WTC11 (cell line): Measurements from ENCODE around the gene DCLK1. TPM values are rescaled to one million over a fixed set of nuclear protein-coding genes. Genes with fewer than 3 reads are reported as not detected.

Source experiments
- ATAC-seq: fragments of 200-7000 bp; cut with Tn5 transposase; 2 replicates; pipeline ENCODE4 v1.10.0; 2021; ENCODE audit warnings: mild to moderate bottlenecking, moderate library complexity
- CTCF ChIA-PET: fragments of 300-600 bp; sonication (Branson Sonifier 250); formaldehyde crosslinking; loops from one replicate; lab custom pipeline; 2021; ENCODE audit warnings: antibody characterized with exemption; lab: Charles Lee
- POLR2A ChIA-PET: fragments of 350-600 bp; sonication (Branson Sonifier 250); formaldehyde crosslinking; loops from one replicate; lab custom pipeline; 2021; ENCODE audit warnings: antibody characterized with exemption; lab: Charles Lee
- DNase-seq: peaks from one replicate; pipeline ENCODE4 v3.0.0; 2021; ENCODE audit warnings: low spot score
- H3K27ac Mint-ChIP-seq: 2 replicates; pipeline ENCODE4 v1.8.0; 2021; ENCODE audit warnings: mixed read lengths
- H3K27me3 Mint-ChIP-seq: 2 replicates; pipeline ENCODE4 v1.8.0; 2021; ENCODE audit warnings: low read depth, mild to moderate bottlenecking, moderate library complexity, mixed read lengths
- H3K36me3 Mint-ChIP-seq: 2 replicates; pipeline ENCODE4 v1.8.0; 2021; ENCODE audit warnings: mixed read lengths
- H3K4me1 Mint-ChIP-seq: 2 replicates; pipeline ENCODE4 v1.8.0; 2022; ENCODE audit warnings: mixed read lengths
- H3K4me3 Mint-ChIP-seq: 2 replicates; pipeline ENCODE4 v1.8.0; 2021; ENCODE audit warnings: mild to moderate bottlenecking, moderate library complexity, mixed read lengths
- H3K9me3 Mint-ChIP-seq: 2 replicates; pipeline ENCODE4 v1.8.0; 2021; ENCODE audit warnings: mixed read lengths
- ATF1 ChIP-seq: sonication (generic); formaldehyde crosslinking; IDR thresholded peaks from 2 replicates; pipeline ENCODE4 v1.8.1; 2023; ENCODE audit warnings: mild to moderate bottlenecking, moderate library complexity, missing genetic modification reagents
- ATF2 ChIP-seq: sonication (generic); formaldehyde crosslinking; IDR thresholded peaks from 2 replicates; pipeline ENCODE4 v1.8.1; 2022; ENCODE audit warnings: low read depth, missing genetic modification reagents, borderline replicate concordance
- ATF3 ChIP-seq: sonication (generic); formaldehyde crosslinking; conservative IDR thresholded peaks from 2 replicates; pipeline ENCODE4 v1.8.1; 2022; ENCODE audit warnings: mild to moderate bottlenecking, missing genetic modification reagents
- CBFB ChIP-seq: sonication (generic); formaldehyde crosslinking; IDR thresholded peaks from 2 replicates; pipeline ENCODE4 v1.8.1; 2022; ENCODE audit warnings: mild to moderate bottlenecking, low read depth, missing genetic modification reagents
- ETV6 ChIP-seq: sonication (generic); formaldehyde crosslinking; IDR thresholded peaks from 2 replicates; pipeline ENCODE4 v1.8.1; 2022; ENCODE audit warnings: mild to moderate bottlenecking, missing genetic modification reagents
- FOXP1 ChIP-seq: sonication (generic); formaldehyde crosslinking; IDR thresholded peaks from 2 replicates; pipeline ENCODE4 v1.8.0; 2022; ENCODE audit warnings: missing genetic modification reagents, mild to moderate bottlenecking, moderate library complexity, borderline replicate concordance
- FOXP4 ChIP-seq: sonication (generic); formaldehyde crosslinking; IDR thresholded peaks from 2 replicates; pipeline ENCODE4 v1.8.0; 2022; ENCODE audit warnings: mild to moderate bottlenecking, missing genetic modification reagents
- MLX ChIP-seq: sonication (generic); formaldehyde crosslinking; IDR thresholded peaks from 2 replicates; pipeline ENCODE4 v1.8.1; 2023; ENCODE audit warnings: mild to moderate bottlenecking, missing genetic modification reagents, moderate library complexity
- NFYB ChIP-seq: sonication (generic); formaldehyde crosslinking; conservative IDR thresholded peaks from 2 replicates; pipeline ENCODE4 v1.8.0; 2022; ENCODE audit warnings: low read depth, missing genetic modification reagents
- NR2C2 ChIP-seq: sonication (generic); formaldehyde crosslinking; IDR thresholded peaks from 2 replicates; pipeline ENCODE4 v1.8.0; 2022; ENCODE audit warnings: mild to moderate bottlenecking, missing genetic modification reagents
- PREB ChIP-seq: sonication (generic); formaldehyde crosslinking; IDR thresholded peaks from 2 replicates; pipeline ENCODE4 v1.8.1; 2022; ENCODE audit warnings: mild to moderate bottlenecking, missing genetic modification reagents, moderate library complexity, borderline replicate concordance
- RORB ChIP-seq: fragments of 250-450 bp; sonication (Bioruptor Pico); IDR thresholded peaks from 2 replicates; pipeline ENCODE4 v1.9.0; 2021; ENCODE audit warnings: mild to moderate bottlenecking
- SMAD4 ChIP-seq: sonication (generic); formaldehyde crosslinking; IDR thresholded peaks from 2 replicates; pipeline ENCODE4 v1.8.0; 2022; ENCODE audit warnings: mild to moderate bottlenecking, missing genetic modification reagents
- SOX15 ChIP-seq: fragments of 250-450 bp; sonication (Bioruptor Pico); IDR thresholded peaks from 2 replicates; pipeline ENCODE4 v1.9.0; 2021; ENCODE audit warnings: mild to moderate bottlenecking
- TP53 ChIP-seq: sonication (generic); formaldehyde crosslinking; IDR thresholded peaks from 2 replicates; pipeline ENCODE4 v1.8.1; 2023; ENCODE audit warnings: mild to moderate bottlenecking, missing genetic modification reagents
- ZBTB43 ChIP-seq: sonication (generic); formaldehyde crosslinking; IDR thresholded peaks from 2 replicates; pipeline ENCODE4 v1.8.1; 2023; ENCODE audit warnings: mild to moderate bottlenecking, missing genetic modification reagents
- ZNF281 ChIP-seq: sonication (generic); formaldehyde crosslinking; IDR thresholded peaks from 2 replicates; pipeline ENCODE4 v1.8.0; 2023; ENCODE audit warnings: mild to moderate bottlenecking, missing genetic modification reagents
- ZNF396 ChIP-seq: fragments of 250-450 bp; sonication (Bioruptor Pico); IDR thresholded peaks from 2 replicates; pipeline ENCODE4 v1.8.0; 2021; ENCODE audit warnings: mild to moderate bottlenecking, moderate library complexity, borderline replicate concordance
- ZNF423 ChIP-seq: fragments of 250-450 bp; sonication (Bioruptor Pico); IDR thresholded peaks from 2 replicates; pipeline ENCODE4 v2.1.2; 2022; ENCODE audit warnings: mild to moderate bottlenecking, moderate library complexity
- ZNF425 ChIP-seq: fragments of 250-450 bp; sonication (Bioruptor Pico); conservative IDR thresholded peaks from 2 replicates; pipeline ENCODE4 v1.9.0; 2021; ENCODE audit warnings: mild to moderate bottlenecking
- ZNF512 ChIP-seq: sonication (generic); formaldehyde crosslinking; IDR thresholded peaks from 2 replicates; pipeline ENCODE4 v1.8.1; 2022; ENCODE audit warnings: missing genetic modification reagents, borderline replicate concordance
- total RNA-seq: library from RNA; stranded (reverse); gene quantifications from 3 replicates; pipeline ENCODE4 v1.2.3, GENCODE V29; 2021

DCLK1 gene
- total RNA-seq, 1 experiment from 2014 or later = 18.5 TPM

GRCh38 chr13:35909091-35909490, 222.1 kb downstream of the DCLK1 start:
- DNase-seq = no peak
- ChIA-PET POLR2A (no interaction called here), CTCF (interaction anchor here (1.2 to 1.6 kb wide), 3 partner anchors 10 to 44 kb away, joined by 3 to 7 read pairs (median 5); no protein-coding TSS in a partner anchor)
- Mint-ChIP-seq H3K4me3 (no peak overlapping the region), H3K9me3 (no peaks in the 10 kb centered on the region), H3K27me3 (no peaks in the 10 kb centered on the region), H3K4me1 (peaks cover 34% of the 10 kb centered on the region), H3K27ac (no peak overlapping the region), H3K36me3 (no peaks in the 10 kb centered on the region; the same call in 1 of the 2 replicates)
- TF ChIP-seq SOX15 (CRISPR knock-in tag) (no peak), ETV6 (no peak), CBFB (no peak), RORB (CRISPR knock-in tag) (no peak), ATF1 (CRISPR knock-in tag) (no peak), MLX (CRISPR knock-in tag) (no peak), FOXP1 (CRISPR knock-in tag) (no peak)
- ATAC-seq = no peak

- Mint-ChIP-seq H3K9me3 (no peaks in the 10 kb centered on the region), H3K4me3 (no peak overlapping the region)
- ATAC-seq = no peak
Measured at GRCh38 chr13:35908226-35908625, 223.0 kb downstream of the DCLK1 start.

More at GRCh38 chr13:35908226-35908625, 223.0 kb downstream of the DCLK1 start:
- Mint-ChIP-seq H3K36me3 (no peaks in the 10 kb centered on the region; the same call in 1 of the 2 replicates), H3K27ac (no peak overlapping the region), H3K4me1 (peaks cover 34% of the 10 kb centered on the region)
- DNase-seq = no peak
- no peak for TF ChIP-seq FOXP1 (CRISPR knock-in tag)
- no peak for TF ChIP-seq FOXP4 (CRISPR knock-in tag)
- no peak for TF ChIP-seq ZBTB43 (CRISPR knock-in tag)
- TF ChIP-seq NR2C2 (CRISPR knock-in tag) = no peak
- TF ChIP-seq ZNF396 = no peak
- TF ChIP-seq ZNF423 (CRISPR knock-in tag) = no peak
- TF ChIP-seq SMAD4 (CRISPR knock-in tag) = no peak
- no peak for TF ChIP-seq ZNF512 (CRISPR knock-in tag)
- TF ChIP-seq ATF3 (CRISPR knock-in tag) = no peak
- no peak for TF ChIP-seq ZNF281 (CRISPR knock-in tag)
- no peak for TF ChIP-seq NFYB
- TF ChIP-seq ATF2 (CRISPR knock-in tag) = no peak
- TF ChIP-seq TP53 = no peak
- TF ChIP-seq ZNF425 (CRISPR knock-in tag) = no peak
- no peak for TF ChIP-seq PREB (CRISPR knock-in tag)
- TF ChIP-seq, all 79 proteins: peak for 0
- ChIA-PET CTCF (interaction anchor here (0.9 kb wide), 1 partner anchor 10 kb away, joined by 3 read pairs; no protein-coding TSS in a partner anchor), POLR2A (interaction anchor here (1.1 kb wide), 1 partner anchor 10 kb away, joined by 3 read pairs; no protein-coding TSS in a partner anchor)
- H3K27me3 Mint-ChIP-seq = no peaks in the 10 kb centered on the region
